K562 (cell line): ENCODE measurements around the gene KYAT1. TPM values are rescaled to one million over a fixed set of nuclear protein-coding genes. Genes with fewer than 3 reads are reported as not detected.

Experiments
- ATAC-seq: fragments of 200-7000 bp; cut with Tn5 transposase; 3 replicates; pipeline ENCODE4 v1.9.1; 2020; ENCODE audit warnings: moderate library complexity
- BruUV-seq: library from RNA; stranded (reverse); fragments of 400-500 nt; replicated peaks from 2 replicates; lab custom pipeline; 2021; lab: Mats Ljungman, UMichigan
- CTCF ChIA-PET: fragments of 300-600 bp; formaldehyde crosslinking; extraction: SDS; loops from one replicate; lab custom pipeline; 2021; ENCODE audit warnings: low intra/inter-chr PET ratio; lab: Yijun Ruan, JAX
- POLR2A ChIA-PET: fragments of 300-600, 350-650 bp; sonication (Branson Sonifier 250); formaldehyde crosslinking; extraction: SDS; loops from one replicate; lab custom pipeline; 2021; ENCODE audit warnings: antibody characterized with exemption, inconsistent platforms; lab: Yijun Ruan, JAX
- DNase-seq, 4 experiments: peaks; one replicate each; pipeline versions ENCODE4 v3.0.0 to v3.0.0-alpha.2; 2011 to 2018; ENCODE audit warnings: low spot score in 3 of 4, mixed read lengths in 3 of 4; ENCODE audit errors: extremely low read depth in 1 of 4
- FAIRE-seq: peaks from 2 replicates; lab custom pipeline; 2011; peaks lifted over from hg19 to GRCh38; lab: Jason Lieb, UNC
- H2AFZ ChIP-seq: 2 replicates; pipeline ENCODE4 v1.6.0; 2011; ENCODE audit warnings: low read depth, low read length, control low read depth, inconsistent platforms
- H3K27ac ChIP-seq: fragments of 200-600 bp; 3 replicates; pipeline ENCODE4 v1.8.0; 2011; ENCODE audit warnings: low read depth, mild to moderate bottlenecking, control low read depth, inconsistent platforms, low read length, moderate library complexity, mixed read lengths; ENCODE audit errors: extremely low read depth
- H3K27me3 ChIP-seq, 2 experiments: fragments of 300-600 bp in 1 of 2; 2 replicates in 1 of 2; 3 replicates in 1 of 2; pipeline versions ENCODE4 v1.6.0 to v1.8.0; 2011; ENCODE audit warnings: inconsistent platforms in 2 of 2, low read length in 2 of 2, mild to moderate bottlenecking in 1 of 2, mixed read lengths in 1 of 2, moderate library complexity in 1 of 2; ENCODE audit not compliant: control insufficient read depth in 2 of 2, insufficient read depth in 2 of 2
- H3K36me3 ChIP-seq: fragments of 300-600 bp; 3 replicates; pipeline ENCODE4 v1.8.0; 2011; ENCODE audit warnings: mild to moderate bottlenecking, low read length, inconsistent platforms; ENCODE audit not compliant: control insufficient read depth, insufficient read depth
- H3K4me1 ChIP-seq, 2 experiments: fragments of 200-600 bp in 1 of 2; replicated peaks in 1 of 2; 2 replicates in 1 of 2; 3 replicates in 1 of 2; pipeline versions ENCODE4 v1.5.1 to v1.8.0; 2011; ENCODE audit warnings: inconsistent platforms in 2 of 2, low read length in 2 of 2, mild to moderate bottlenecking in 1 of 2, mixed read lengths in 1 of 2, moderate library complexity in 1 of 2; ENCODE audit not compliant: control insufficient read depth in 2 of 2, insufficient read depth in 2 of 2
- H3K4me2 ChIP-seq: 2 replicates; pipeline ENCODE4 v1.6.1; 2011; ENCODE audit warnings: low read length, control low read depth, inconsistent platforms, mixed read lengths; ENCODE audit not compliant: insufficient read depth
- H3K4me3 ChIP-seq: fragments of 200-600 bp; sonication (generic), shearing (Covaris generic); 2 replicates; pipeline ENCODE4 v1.5.1; 2016; ENCODE audit warnings: control low read depth, inconsistent platforms
- H3K79me2 ChIP-seq: fragments of 200-600 bp; 3 replicates; pipeline ENCODE4 v1.8.0; 2011; ENCODE audit warnings: low read length, inconsistent platforms; ENCODE audit not compliant: control insufficient read depth, insufficient read depth
- H3K9ac ChIP-seq, 2 experiments: 2 replicates each; pipeline versions ENCODE4 v1.6.0 to v1.6.1; 2011; ENCODE audit warnings: low read depth in 2 of 2, low read length in 2 of 2, control low read depth in 1 of 2, inconsistent platforms in 1 of 2, mild to moderate bottlenecking in 1 of 2, mixed read lengths in 1 of 2; ENCODE audit not compliant: insufficient read depth in 1 of 2
- H3K9me1 ChIP-seq: one replicate; pipeline ENCODE4 v1.6.0; 2011; ENCODE audit warnings: inconsistent platforms, mild to moderate bottlenecking, low read length, moderate library complexity; ENCODE audit not compliant: control insufficient read depth, insufficient read depth
- H3K9me3 ChIP-seq: replicated peaks from 2 replicates; pipeline ENCODE4 v1.5.1; 2011; ENCODE audit warnings: low read depth, low read length, inconsistent platforms; ENCODE audit not compliant: control insufficient read depth, insufficient read depth
- H4K20me1 ChIP-seq: replicated peaks from 2 replicates; pipeline ENCODE4 v1.6.1; 2011; ENCODE audit warnings: low read length, inconsistent platforms, mixed read lengths; ENCODE audit not compliant: control insufficient read depth, insufficient read depth
- BHLHE40 ChIP-seq: IDR thresholded peaks from 2 replicates; pipeline ENCODE4 v1.6.1; 2011; ENCODE audit warnings: low read length, improper control_type of control experiment
- CXXC5 ChIP-seq: fragments of 250-450 bp; sonication (Bioruptor Pico); IDR thresholded peaks from 2 replicates; pipeline ENCODE4 v1.8.0; 2022; ENCODE audit warnings: inconsistent platforms, mild to moderate bottlenecking, moderate library complexity
- FUS ChIP-seq: fragments of 200-400 bp; formaldehyde crosslinking; optimal IDR thresholded peaks from 2 replicates; pipeline ENCODE3; 2017; ENCODE audit warnings: low read depth, low read length
- HEY1 ChIP-seq: fragments of 250-450 bp; sonication (Bioruptor Pico); IDR thresholded peaks from 2 replicates; pipeline ENCODE4 v1.5.0; 2020; ENCODE audit warnings: mild to moderate bottlenecking, moderate library complexity, borderline replicate concordance
- RBFOX2 ChIP-seq: fragments of 200-400 bp; formaldehyde crosslinking; IDR thresholded peaks from 2 replicates; pipeline ENCODE4 v1.6.1; 2017; ENCODE audit warnings: low read depth, mild to moderate bottlenecking, low read length, moderate library complexity
- SRSF9 ChIP-seq: fragments of 200-400 bp; formaldehyde crosslinking; IDR thresholded peaks from 2 replicates; pipeline ENCODE4 v1.6.1; 2017; ENCODE audit warnings: low read depth, low read length, borderline replicate concordance
- SUPT5H ChIP-seq: fragments of 450-650 bp; IDR thresholded peaks from 2 replicates; pipeline ENCODE4 v1.6.1; 2016
- TSC22D4 ChIP-seq: fragments of 450-650 bp; IDR thresholded peaks from 2 replicates; pipeline ENCODE4 v1.6.1; 2016; ENCODE audit warnings: missing genetic modification characterization, missing biosample characterization, control low read depth
- ZFX ChIP-seq: sonication (generic); formaldehyde crosslinking; IDR thresholded peaks from 2 replicates; pipeline ENCODE4 v1.8.0; 2022; ENCODE audit warnings: mild to moderate bottlenecking, missing genetic modification reagents, moderate library complexity
- ZNF561 ChIP-seq: fragments of 450-650 bp; formaldehyde crosslinking; conservative IDR thresholded peaks from 2 replicates; pipeline ENCODE4 v1.4.0; 2020; ENCODE audit warnings: mild to moderate bottlenecking, moderate library complexity
- WGBS: fragments of 100-300 bp; shearing (Covaris generic); methylation state at CpG from one replicate; pipeline ENCODE4 v1.1.6; 2016; ENCODE audit warnings: low coverage, mixed read lengths; ENCODE audit not compliant: insufficient coverage; ENCODE audit errors: missing lambda C conversion rate; 5-methylcytosine and 5-hydroxymethylcytosine counted together
- in situ Hi-C: fragments of 300-500 bp; cut with MboI; formaldehyde crosslinking; loops from 4 replicates; pipeline ENCODE4 v1.15.0; 2018; ENCODE audit warnings: inconsistent platforms, mixed read lengths
- intact Hi-C: fragments of 100-400 bp; cut with micrococcal nuclease; formaldehyde crosslinking; loops from 2 replicates; pipeline ENCODE4 v1.14.2; 2022
- polyA plus RNA-seq, 8 experiments: library from polyadenylated mRNA; depleted of rRNA in 4 of 8; stranded (reverse) in 5 of 8; unstranded in 3 of 8; fragments of >200 nt; fragmentation: Nextera tagmentation in 2 of 8; fragmentation: Illumina TruSeq in 1 of 8; extraction: Ambion mirVana in 2 of 8; extraction: Trizol in 1 of 8; gene quantifications; 2 replicates each; pipeline versions ENCODE4 v1.2.1 to v1.2.3, GENCODE V29; 2011 to 2014; ENCODE audit warnings: inconsistent platforms in 1 of 8, missing spikeins in 1 of 8
- total RNA-seq, 7 experiments: library from RNA; depleted of rRNA in 6 of 7; stranded (reverse); fragments of >200 nt in 6 of 7; fragmentation: Illumina TruSeq in 2 of 7; extraction: Trizol in 2 of 7; gene quantifications; 2 replicates each; pipeline versions ENCODE4 v1.2.1 to v1.2.3, GENCODE V29; 2011 to 2021; ENCODE audit warnings: low replicate concordance in 1 of 7
- TF ChIP-seq, protein P1 (sequence below): fragments of 200-800 bp; sonication (Bioruptor generic); IDR thresholded peaks from 2 replicates; pipeline ENCODE4 v1.6.1; 2017; ENCODE audit warnings: missing genetic modification characterization, missing compliant biosample characterization
- TF ChIP-seq, protein P2 (sequence below): sonication (generic); formaldehyde crosslinking; IDR thresholded peaks from 2 replicates; pipeline ENCODE4 v1.8.1; 2023; ENCODE audit warnings: mild to moderate bottlenecking, missing genetic modification reagents
- TF ChIP-seq, protein P3 (sequence below): sonication (generic); formaldehyde crosslinking; IDR thresholded peaks from 2 replicates; pipeline ENCODE4 v1.8.0; 2023; ENCODE audit warnings: missing genetic modification reagents, mild to moderate bottlenecking, borderline replicate concordance

Gene KYAT1
- total and polyA plus RNA-seq, 9 of the 15 experiments (the other 6 are each of a cell fraction or from before 2014, with no cell fraction given) = 6.4 to 16.8 (median 11.1) TPM

DNA sequence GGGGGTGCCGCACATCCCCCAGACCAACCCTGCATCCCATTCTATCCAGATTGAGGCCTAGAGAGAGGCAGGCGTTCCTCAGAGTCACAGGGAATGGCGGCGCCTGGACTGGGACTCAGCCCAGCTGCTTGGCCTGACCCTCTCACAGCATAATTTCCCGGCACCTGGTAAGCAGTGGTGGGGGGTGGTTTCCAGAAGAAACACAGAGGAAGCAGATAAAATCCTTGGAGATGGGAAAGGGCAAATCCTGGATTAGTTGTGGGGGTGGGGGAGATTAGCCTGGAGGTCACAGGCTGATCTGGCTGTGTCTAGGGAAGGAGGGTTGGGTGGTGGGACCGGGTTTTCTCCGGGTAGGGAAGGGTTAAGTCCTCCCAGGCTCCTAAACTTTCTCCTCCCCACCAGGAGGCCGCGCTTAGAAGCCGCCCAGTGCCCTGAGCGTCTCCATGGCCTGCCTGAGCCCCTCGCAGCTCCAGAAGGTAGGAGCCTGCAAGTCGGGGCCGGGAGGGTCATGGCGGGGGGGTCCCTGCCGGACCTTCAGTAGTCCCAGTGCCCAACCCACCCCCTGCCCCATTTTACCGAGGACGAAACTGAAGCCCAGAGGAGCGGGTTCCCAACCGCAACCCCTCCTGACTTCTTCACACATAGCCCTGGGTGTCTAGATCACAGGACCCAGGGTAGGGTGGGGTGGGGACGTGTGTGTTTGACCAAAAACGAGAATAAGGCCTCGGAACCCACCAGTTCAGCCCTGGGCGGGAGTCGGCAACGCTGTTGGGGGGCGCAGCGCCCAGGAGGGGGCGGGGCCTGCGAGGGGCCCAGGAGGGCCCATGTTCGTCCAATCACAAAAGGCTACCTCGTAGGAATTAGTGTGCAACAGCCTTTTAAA is 40.4 kb upstream of the KYAT1 start:
- no peak for FAIRE-seq
- 32% methylated on average over 25 of the region's 32 CpGs for WGBS
- Histone ChIP-seq H3K4me3 (peak overlapping the region; percentile 8; the same call in 1 of the 2 replicates), H3K9me3 (no peaks in the 10 kb centered on the region), H3K4me1 (peaks cover 0 to 26% of the 10 kb centered on the region in 2 experiments; a peak in 4 of 5 replicates), H3K27me3 (no peaks in the 10 kb centered on the region; a peak in 1 of 5 replicates), H3K4me2 (no peak overlapping the region), H4K20me1 (no peaks in the 10 kb centered on the region), H3K27ac (no peak overlapping the region; the same call in 1 of the 3 replicates), H2AFZ (peak overlapping the region; percentile 72), H3K9me1 (no peaks in the 10 kb centered on the region), H3K9ac (peak overlapping the region; percentile 41 to 85; a peak in 3 of 4 replicates), H3K36me3 (peaks cover 10% of the 10 kb centered on the region; the same call in 1 of the 3 replicates), H3K79me2 (no peaks in the 10 kb centered on the region)
- ATAC-seq = peak; percentile 76
- intact Hi-C loops (no loop called here), in situ Hi-C loops (no loop called here)
- DNase-seq = peak in 3 of 4 experiments; percentile 52 to 53 (median 53)
- ChIA-PET POLR2A (interaction anchor here (0.5 to 1.9 kb wide), 3 partner anchors 12 to 94 kb away, joined by 3 to 7 read pairs (median 4); no protein-coding TSS in a partner anchor), CTCF (no interaction called here)
- BruUV-seq = no TSS peak
- no peak for TF ChIP-seq TSC22D4
- TF ChIP-seq BHLHE40 = no peak
- no peak for TF ChIP-seq ZNF561 (CRISPR knock-in tag)
- no peak for TF ChIP-seq SRSF9
- TF ChIP-seq FUS = no peak
- TF ChIP-seq HEY1 = no peak
- TF ChIP-seq, protein P1, sequence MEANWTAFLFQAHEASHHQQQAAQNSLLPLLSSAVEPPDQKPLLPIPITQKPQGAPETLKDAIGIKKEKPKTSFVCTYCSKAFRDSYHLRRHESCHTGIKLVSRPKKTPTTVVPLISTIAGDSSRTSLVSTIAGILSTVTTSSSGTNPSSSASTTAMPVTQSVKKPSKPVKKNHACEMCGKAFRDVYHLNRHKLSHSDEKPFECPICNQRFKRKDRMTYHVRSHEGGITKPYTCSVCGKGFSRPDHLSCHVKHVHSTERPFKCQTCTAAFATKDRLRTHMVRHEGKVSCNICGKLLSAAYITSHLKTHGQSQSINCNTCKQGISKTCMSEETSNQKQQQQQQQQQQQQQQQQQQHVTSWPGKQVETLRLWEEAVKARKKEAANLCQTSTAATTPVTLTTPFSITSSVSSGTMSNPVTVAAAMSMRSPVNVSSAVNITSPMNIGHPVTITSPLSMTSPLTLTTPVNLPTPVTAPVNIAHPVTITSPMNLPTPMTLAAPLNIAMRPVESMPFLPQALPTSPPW (CRISPR knock-in tag) = 0 out of 2 replicates have a peak, but pooled peaks have one; percentile 15
- TF ChIP-seq RBFOX2 = peak; percentile 38
- 0 out of 2 replicates have a peak, but pooled peaks have one; percentile 31 for TF ChIP-seq ZFX
- TF ChIP-seq CXXC5 (CRISPR knock-in tag) = no peak
- TF ChIP-seq SUPT5H = no peak
- TF ChIP-seq, protein P2, sequence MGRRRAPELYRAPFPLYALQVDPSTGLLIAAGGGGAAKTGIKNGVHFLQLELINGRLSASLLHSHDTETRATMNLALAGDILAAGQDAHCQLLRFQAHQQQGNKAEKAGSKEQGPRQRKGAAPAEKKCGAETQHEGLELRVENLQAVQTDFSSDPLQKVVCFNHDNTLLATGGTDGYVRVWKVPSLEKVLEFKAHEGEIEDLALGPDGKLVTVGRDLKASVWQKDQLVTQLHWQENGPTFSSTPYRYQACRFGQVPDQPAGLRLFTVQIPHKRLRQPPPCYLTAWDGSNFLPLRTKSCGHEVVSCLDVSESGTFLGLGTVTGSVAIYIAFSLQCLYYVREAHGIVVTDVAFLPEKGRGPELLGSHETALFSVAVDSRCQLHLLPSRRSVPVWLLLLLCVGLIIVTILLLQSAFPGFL (CRISPR knock-in tag) = no peak
- TF ChIP-seq, protein P3, sequence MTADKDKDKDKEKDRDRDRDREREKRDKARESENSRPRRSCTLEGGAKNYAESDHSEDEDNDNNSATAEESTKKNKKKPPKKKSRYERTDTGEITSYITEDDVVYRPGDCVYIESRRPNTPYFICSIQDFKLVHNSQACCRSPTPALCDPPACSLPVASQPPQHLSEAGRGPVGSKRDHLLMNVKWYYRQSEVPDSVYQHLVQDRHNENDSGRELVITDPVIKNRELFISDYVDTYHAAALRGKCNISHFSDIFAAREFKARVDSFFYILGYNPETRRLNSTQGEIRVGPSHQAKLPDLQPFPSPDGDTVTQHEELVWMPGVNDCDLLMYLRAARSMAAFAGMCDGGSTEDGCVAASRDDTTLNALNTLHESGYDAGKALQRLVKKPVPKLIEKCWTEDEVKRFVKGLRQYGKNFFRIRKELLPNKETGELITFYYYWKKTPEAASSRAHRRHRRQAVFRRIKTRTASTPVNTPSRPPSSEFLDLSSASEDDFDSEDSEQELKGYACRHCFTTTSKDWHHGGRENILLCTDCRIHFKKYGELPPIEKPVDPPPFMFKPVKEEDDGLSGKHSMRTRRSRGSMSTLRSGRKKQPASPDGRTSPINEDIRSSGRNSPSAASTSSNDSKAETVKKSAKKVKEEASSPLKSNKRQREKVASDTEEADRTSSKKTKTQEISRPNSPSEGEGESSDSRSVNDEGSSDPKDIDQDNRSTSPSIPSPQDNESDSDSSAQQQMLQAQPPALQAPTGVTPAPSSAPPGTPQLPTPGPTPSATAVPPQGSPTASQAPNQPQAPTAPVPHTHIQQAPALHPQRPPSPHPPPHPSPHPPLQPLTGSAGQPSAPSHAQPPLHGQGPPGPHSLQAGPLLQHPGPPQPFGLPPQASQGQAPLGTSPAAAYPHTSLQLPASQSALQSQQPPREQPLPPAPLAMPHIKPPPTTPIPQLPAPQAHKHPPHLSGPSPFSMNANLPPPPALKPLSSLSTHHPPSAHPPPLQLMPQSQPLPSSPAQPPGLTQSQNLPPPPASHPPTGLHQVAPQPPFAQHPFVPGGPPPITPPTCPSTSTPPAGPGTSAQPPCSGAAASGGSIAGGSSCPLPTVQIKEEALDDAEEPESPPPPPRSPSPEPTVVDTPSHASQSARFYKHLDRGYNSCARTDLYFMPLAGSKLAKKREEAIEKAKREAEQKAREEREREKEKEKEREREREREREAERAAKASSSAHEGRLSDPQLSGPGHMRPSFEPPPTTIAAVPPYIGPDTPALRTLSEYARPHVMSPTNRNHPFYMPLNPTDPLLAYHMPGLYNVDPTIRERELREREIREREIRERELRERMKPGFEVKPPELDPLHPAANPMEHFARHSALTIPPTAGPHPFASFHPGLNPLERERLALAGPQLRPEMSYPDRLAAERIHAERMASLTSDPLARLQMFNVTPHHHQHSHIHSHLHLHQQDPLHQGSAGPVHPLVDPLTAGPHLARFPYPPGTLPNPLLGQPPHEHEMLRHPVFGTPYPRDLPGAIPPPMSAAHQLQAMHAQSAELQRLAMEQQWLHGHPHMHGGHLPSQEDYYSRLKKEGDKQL (CRISPR knock-in tag) = no peak
